DND-41 (cell line): ENCODE data around the gene NLGN4X.

Source experiments
- EZH2 ChIP-seq: IDR thresholded peaks from 3 replicates; pipeline ENCODE4 v1.6.1; 2012; ENCODE audit warnings: borderline replicate concordance, low read depth, mild to moderate bottlenecking, moderate library complexity, low read length, inconsistent platforms; ENCODE audit not compliant: severe bottlenecking
- TF ChIP-seq, protein P1 (sequence below): IDR thresholded peaks from 2 replicates; pipeline ENCODE4 v1.5.1; 2012; ENCODE audit warnings: borderline replicate concordance, low read length, moderate library complexity, mild to moderate bottlenecking; ENCODE audit not compliant: poor library complexity, severe bottlenecking; ENCODE audit errors: extremely low read depth

GRCh38 chrX:6226596-6227452, 1.8 kb downstream of the NLGN4X start:
- TF ChIP-seq, protein P1, sequence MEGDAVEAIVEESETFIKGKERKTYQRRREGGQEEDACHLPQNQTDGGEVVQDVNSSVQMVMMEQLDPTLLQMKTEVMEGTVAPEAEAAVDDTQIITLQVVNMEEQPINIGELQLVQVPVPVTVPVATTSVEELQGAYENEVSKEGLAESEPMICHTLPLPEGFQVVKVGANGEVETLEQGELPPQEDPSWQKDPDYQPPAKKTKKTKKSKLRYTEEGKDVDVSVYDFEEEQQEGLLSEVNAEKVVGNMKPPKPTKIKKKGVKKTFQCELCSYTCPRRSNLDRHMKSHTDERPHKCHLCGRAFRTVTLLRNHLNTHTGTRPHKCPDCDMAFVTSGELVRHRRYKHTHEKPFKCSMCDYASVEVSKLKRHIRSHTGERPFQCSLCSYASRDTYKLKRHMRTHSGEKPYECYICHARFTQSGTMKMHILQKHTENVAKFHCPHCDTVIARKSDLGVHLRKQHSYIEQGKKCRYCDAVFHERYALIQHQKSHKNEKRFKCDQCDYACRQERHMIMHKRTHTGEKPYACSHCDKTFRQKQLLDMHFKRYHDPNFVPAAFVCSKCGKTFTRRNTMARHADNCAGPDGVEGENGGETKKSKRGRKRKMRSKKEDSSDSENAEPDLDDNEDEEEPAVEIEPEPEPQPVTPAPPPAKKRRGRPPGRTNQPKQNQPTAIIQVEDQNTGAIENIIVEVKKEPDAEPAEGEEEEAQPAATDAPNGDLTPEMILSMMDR = no peak
- TF ChIP-seq EZH2 = no peak
